SK-N-SH treated with all-trans-retinoic acid at 6 μM for 48 hours (cell line): ENCODE measurements around the gene ADARB2.

Source experiments
- ATAC-seq: fragments of 200-7000 bp; cut with Tn5 transposase; 3 replicates; pipeline ENCODE4 v1.9.1; 2020; ENCODE audit warnings: mild to moderate bottlenecking, moderate library complexity
- ARNTL ChIP-seq: fragments of 450-650 bp; formaldehyde crosslinking; IDR thresholded peaks from 2 replicates; pipeline ENCODE4 v1.5.0; 2020; ENCODE audit warnings: low read depth, mild to moderate bottlenecking, moderate library complexity, borderline replicate concordance
- BACH2 ChIP-seq: fragments of 250-450 bp; sonication (Bioruptor Pico); IDR thresholded peaks from 2 replicates; pipeline ENCODE4 v1.9.0; 2021; ENCODE audit warnings: mild to moderate bottlenecking, borderline replicate concordance
- CSDC2 ChIP-seq: fragments of 250-450 bp; sonication (Bioruptor Pico); IDR thresholded peaks from 2 replicates; pipeline ENCODE4 v1.5.0; 2020; ENCODE audit warnings: mild to moderate bottlenecking, moderate library complexity
- GLIS3 ChIP-seq: fragments of 250-450 bp; sonication (Bioruptor Pico); IDR thresholded peaks from 2 replicates; pipeline ENCODE4 v1.5.0; 2020; ENCODE audit warnings: mild to moderate bottlenecking, moderate library complexity
- ISL1 ChIP-seq: fragments of 250-450 bp; sonication (Bioruptor Pico); IDR thresholded peaks from 2 replicates; pipeline ENCODE4 v2.1.2; 2022; ENCODE audit warnings: mild to moderate bottlenecking, moderate library complexity
- OSR1 ChIP-seq: fragments of 250-450 bp; sonication (Bioruptor Pico); IDR thresholded peaks from 2 replicates; pipeline ENCODE4 v1.8.0; 2022; ENCODE audit warnings: moderate library complexity, mild to moderate bottlenecking, inconsistent platforms
- RARB ChIP-seq: fragments of 250-450 bp; sonication (Bioruptor Pico); IDR thresholded peaks from 2 replicates; pipeline ENCODE4 v1.8.0; 2021; ENCODE audit warnings: mild to moderate bottlenecking, moderate library complexity
- SNAI2 ChIP-seq: fragments of 250-450 bp; sonication (Bioruptor Pico); IDR thresholded peaks from 2 replicates; pipeline ENCODE4 v1.5.0; 2020; ENCODE audit warnings: mild to moderate bottlenecking, moderate library complexity
- ZC3H10 ChIP-seq: fragments of 250-450 bp; sonication (Bioruptor Pico); IDR thresholded peaks from 2 replicates; pipeline ENCODE4 v1.5.1; 2021; ENCODE audit warnings: mild to moderate bottlenecking, moderate library complexity
- ZFP3 ChIP-seq: fragments of 250-450 bp; sonication (Bioruptor Pico); IDR thresholded peaks from 2 replicates; pipeline ENCODE4 v1.5.0; 2020; ENCODE audit warnings: mild to moderate bottlenecking, moderate library complexity
- ZFP30 ChIP-seq: fragments of 450-650 bp; formaldehyde crosslinking; IDR thresholded peaks from 2 replicates; pipeline ENCODE4 v1.5.0; 2022; ENCODE audit warnings: mild to moderate bottlenecking, moderate library complexity
- ZNF565 ChIP-seq: fragments of 450-650 bp; formaldehyde crosslinking; conservative IDR thresholded peaks from 2 replicates; pipeline ENCODE4 v1.5.0; 2020; ENCODE audit warnings: low read depth, mild to moderate bottlenecking, moderate library complexity
- ZNF8 ChIP-seq: fragments of 450-650 bp; formaldehyde crosslinking; IDR thresholded peaks from 2 replicates; pipeline ENCODE4 v1.5.0; 2020; ENCODE audit warnings: mild to moderate bottlenecking, moderate library complexity
- TF ChIP-seq, protein P1 (sequence below): fragments of 250-450 bp; sonication (Bioruptor Pico); IDR thresholded peaks from 2 replicates; pipeline ENCODE4 v1.8.0; 2021; ENCODE audit warnings: low read depth, mild to moderate bottlenecking, moderate library complexity, borderline replicate concordance
- TF ChIP-seq, protein P2 (sequence below): fragments of 250-450 bp; sonication (Bioruptor Pico); IDR thresholded peaks from 2 replicates; pipeline ENCODE4 v1.5.1; 2020; ENCODE audit warnings: low read depth, mild to moderate bottlenecking, moderate library complexity
- TF ChIP-seq, protein P3 (sequence below): fragments of 250-450 bp; sonication (Bioruptor Pico); IDR thresholded peaks from 2 replicates; pipeline ENCODE4 v1.5.0; 2020; ENCODE audit warnings: mild to moderate bottlenecking, moderate library complexity
- TF ChIP-seq, protein P4 (sequence below): fragments of 250-450 bp; sonication (Bioruptor Pico); IDR thresholded peaks from 2 replicates; pipeline ENCODE4 v1.5.1; 2021; ENCODE audit warnings: mild to moderate bottlenecking, moderate library complexity
- TF ChIP-seq, protein P5 (sequence below): fragments of 250-450 bp; sonication (Bioruptor Pico); IDR thresholded peaks from 2 replicates; pipeline ENCODE4 v1.8.0; 2020; ENCODE audit warnings: mild to moderate bottlenecking, moderate library complexity, borderline replicate concordance

The ADARB2 gene

DNA sequence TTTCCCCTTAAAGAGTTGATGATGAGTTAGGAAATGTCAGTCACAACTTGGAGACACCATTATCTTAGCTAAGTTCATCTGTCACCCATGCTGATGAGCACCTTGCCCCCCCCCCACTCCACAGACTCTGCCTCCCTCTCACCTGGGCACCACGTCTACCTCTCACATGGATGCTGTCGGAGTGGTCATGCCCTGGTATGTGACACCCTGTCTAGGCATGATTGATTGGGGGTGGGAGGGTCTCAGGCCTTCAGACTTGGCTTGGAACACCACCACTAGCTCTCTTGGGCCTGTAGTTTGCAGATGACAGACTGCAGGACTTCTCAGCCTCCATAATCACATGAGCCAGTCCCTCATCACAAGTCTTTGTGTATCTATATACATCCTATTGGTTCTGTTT, 603.2 kb downstream of the ADARB2 start:
- ATAC-seq = no peak
- TF ChIP-seq ISL1 (CRISPR knock-in tag) = no peak
- TF ChIP-seq, protein P1, sequence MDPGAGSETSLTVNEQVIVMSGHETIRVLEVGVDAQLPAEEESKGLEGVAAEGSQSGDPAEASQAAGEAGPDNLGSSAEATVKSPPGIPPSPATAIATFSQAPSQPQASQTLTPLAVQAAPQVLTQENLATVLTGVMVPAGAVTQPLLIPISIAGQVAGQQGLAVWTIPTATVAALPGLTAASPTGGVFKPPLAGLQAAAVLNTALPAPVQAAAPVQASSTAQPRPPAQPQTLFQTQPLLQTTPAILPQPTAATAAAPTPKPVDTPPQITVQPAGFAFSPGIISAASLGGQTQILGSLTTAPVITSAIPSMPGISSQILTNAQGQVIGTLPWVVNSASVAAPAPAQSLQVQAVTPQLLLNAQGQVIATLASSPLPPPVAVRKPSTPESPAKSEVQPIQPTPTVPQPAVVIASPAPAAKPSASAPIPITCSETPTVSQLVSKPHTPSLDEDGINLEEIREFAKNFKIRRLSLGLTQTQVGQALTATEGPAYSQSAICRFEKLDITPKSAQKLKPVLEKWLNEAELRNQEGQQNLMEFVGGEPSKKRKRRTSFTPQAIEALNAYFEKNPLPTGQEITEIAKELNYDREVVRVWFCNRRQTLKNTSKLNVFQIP (CRISPR knock-in tag) = no peak
- no peak for TF ChIP-seq RARB
- TF ChIP-seq, protein P2, sequence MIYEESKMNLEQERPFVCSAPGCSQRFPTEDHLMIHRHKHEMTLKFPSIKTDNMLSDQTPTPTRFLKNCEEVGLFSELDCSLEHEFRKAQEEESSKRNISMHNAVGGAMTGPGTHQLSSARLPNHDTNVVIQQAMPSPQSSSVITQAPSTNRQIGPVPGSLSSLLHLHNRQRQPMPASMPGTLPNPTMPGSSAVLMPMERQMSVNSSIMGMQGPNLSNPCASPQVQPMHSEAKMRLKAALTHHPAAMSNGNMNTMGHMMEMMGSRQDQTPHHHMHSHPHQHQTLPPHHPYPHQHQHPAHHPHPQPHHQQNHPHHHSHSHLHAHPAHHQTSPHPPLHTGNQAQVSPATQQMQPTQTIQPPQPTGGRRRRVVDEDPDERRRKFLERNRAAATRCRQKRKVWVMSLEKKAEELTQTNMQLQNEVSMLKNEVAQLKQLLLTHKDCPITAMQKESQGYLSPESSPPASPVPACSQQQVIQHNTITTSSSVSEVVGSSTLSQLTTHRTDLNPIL (CRISPR knock-in tag) = no peak
- TF ChIP-seq ARNTL = no peak
- TF ChIP-seq ZNF565 = no peak
- TF ChIP-seq, protein P3, sequence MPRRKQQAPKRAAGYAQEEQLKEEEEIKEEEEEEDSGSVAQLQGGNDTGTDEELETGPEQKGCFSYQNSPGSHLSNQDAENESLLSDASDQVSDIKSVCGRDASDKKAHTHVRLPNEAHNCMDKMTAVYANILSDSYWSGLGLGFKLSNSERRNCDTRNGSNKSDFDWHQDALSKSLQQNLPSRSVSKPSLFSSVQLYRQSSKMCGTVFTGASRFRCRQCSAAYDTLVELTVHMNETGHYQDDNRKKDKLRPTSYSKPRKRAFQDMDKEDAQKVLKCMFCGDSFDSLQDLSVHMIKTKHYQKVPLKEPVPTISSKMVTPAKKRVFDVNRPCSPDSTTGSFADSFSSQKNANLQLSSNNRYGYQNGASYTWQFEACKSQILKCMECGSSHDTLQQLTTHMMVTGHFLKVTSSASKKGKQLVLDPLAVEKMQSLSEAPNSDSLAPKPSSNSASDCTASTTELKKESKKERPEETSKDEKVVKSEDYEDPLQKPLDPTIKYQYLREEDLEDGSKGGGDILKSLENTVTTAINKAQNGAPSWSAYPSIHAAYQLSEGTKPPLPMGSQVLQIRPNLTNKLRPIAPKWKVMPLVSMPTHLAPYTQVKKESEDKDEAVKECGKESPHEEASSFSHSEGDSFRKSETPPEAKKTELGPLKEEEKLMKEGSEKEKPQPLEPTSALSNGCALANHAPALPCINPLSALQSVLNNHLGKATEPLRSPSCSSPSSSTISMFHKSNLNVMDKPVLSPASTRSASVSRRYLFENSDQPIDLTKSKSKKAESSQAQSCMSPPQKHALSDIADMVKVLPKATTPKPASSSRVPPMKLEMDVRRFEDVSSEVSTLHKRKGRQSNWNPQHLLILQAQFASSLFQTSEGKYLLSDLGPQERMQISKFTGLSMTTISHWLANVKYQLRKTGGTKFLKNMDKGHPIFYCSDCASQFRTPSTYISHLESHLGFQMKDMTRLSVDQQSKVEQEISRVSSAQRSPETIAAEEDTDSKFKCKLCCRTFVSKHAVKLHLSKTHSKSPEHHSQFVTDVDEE (CRISPR knock-in tag) = no peak
- TF ChIP-seq OSR1 (CRISPR knock-in tag) = no peak
- TF ChIP-seq ZFP30 = no peak
- TF ChIP-seq, protein P4, sequence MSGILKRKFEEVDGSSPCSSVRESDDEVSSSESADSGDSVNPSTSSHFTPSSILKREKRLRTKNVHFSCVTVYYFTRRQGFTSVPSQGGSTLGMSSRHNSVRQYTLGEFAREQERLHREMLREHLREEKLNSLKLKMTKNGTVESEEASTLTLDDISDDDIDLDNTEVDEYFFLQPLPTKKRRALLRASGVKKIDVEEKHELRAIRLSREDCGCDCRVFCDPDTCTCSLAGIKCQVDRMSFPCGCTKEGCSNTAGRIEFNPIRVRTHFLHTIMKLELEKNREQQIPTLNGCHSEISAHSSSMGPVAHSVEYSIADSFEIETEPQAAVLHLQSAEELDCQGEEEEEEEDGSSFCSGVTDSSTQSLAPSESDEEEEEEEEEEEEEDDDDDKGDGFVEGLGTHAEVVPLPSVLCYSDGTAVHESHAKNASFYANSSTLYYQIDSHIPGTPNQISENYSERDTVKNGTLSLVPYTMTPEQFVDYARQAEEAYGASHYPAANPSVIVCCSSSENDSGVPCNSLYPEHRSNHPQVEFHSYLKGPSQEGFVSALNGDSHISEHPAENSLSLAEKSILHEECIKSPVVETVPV (CRISPR knock-in tag) = no peak
- TF ChIP-seq, protein P5, sequence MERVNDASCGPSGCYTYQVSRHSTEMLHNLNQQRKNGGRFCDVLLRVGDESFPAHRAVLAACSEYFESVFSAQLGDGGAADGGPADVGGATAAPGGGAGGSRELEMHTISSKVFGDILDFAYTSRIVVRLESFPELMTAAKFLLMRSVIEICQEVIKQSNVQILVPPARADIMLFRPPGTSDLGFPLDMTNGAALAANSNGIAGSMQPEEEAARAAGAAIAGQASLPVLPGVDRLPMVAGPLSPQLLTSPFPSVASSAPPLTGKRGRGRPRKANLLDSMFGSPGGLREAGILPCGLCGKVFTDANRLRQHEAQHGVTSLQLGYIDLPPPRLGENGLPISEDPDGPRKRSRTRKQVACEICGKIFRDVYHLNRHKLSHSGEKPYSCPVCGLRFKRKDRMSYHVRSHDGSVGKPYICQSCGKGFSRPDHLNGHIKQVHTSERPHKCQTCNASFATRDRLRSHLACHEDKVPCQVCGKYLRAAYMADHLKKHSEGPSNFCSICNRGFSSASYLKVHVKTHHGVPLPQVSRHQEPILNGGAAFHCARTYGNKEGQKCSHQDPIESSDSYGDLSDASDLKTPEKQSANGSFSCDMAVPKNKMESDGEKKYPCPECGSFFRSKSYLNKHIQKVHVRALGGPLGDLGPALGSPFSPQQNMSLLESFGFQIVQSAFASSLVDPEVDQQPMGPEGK (CRISPR knock-in tag) = no peak

DNA sequence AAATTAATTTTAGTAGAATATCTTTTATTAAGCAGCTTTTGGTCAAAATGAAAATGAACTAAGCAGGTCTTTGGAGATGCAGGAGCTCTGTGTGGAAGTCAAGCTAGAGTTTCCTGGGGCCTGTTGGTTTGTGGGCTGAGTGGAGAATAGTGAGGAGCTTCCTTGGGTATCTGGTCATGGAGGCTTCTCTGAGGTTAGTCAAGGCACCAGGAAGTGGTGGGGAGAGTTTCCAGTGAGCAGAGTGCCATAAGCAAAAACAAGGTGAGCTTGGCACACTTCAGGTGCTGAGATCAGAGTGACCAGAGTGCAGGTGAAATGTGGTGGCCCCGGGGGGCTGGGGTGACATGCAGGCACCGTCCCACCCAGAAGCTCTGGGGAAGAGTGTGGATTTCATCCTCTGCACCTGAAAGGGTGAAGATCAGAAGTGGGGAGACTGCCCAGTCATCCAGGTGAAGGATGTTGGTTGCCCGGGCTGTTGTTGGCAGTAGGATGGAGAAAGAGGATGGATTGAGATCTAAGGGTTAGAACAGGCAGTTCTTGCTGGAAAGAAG, 603.8 kb downstream of the ADARB2 start:
- no peak for ATAC-seq
- no peak for TF ChIP-seq ISL1 (CRISPR knock-in tag)
- no peak for TF ChIP-seq OSR1 (CRISPR knock-in tag)
- TF ChIP-seq ZNF565 = no peak
- TF ChIP-seq BACH2 (CRISPR knock-in tag) = no peak
- TF ChIP-seq, protein P1 (CRISPR knock-in tag) = no peak
- TF ChIP-seq CSDC2 = no peak
- TF ChIP-seq, protein P3 (CRISPR knock-in tag) = no peak
- TF ChIP-seq, all 23 proteins: peak for 0

DNA sequence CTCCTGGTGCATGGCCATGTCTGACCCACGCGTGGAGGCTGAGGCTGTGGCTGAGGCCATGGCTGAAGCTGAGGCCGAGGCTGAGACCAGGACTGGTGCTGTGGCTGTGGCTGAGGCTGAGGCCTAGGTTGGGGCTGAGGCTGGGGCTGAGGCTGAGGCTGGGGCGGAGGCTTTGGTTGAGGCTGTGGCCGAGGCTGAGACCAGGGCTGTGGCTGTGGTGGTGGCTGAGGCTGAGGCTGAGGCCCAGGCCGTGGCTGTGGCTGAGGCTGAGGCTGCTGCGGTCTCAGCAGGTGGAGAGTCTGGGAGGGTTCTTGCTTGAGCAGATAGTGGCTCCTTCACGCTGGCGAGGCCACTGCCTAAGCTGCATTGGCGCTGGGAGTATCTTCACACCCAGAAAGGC, 604.7 kb downstream of the ADARB2 start:
- TF ChIP-seq, protein P3 (CRISPR knock-in tag) = no peak
- TF ChIP-seq OSR1 (CRISPR knock-in tag) (no peak), GLIS3 (CRISPR knock-in tag) (no peak), ZNF8 (CRISPR knock-in tag) (no peak), ISL1 (CRISPR knock-in tag) (no peak), ZC3H10 (CRISPR knock-in tag) (no peak), SNAI2 (CRISPR knock-in tag) (no peak), ZFP3 (CRISPR knock-in tag) (no peak)
- ATAC-seq = no peak
